ENCODE results near the gene TBC1D30.

GRCh38 chr12:64900540-64900939 lies 76.1 kb downstream of the TBC1D30 start:
- TF ChIP-seq POLR2A (IDR thresholded peaks at IDR 0.05; ENCODE audit: low read depth) = no peak
- TF ChIP-seq CTCF (IDR thresholded peaks at IDR 0.05) = no peak
